Measurements from ENCODE around the gene GHRHR. TPM values are rescaled to one million over a fixed set of nuclear protein-coding genes. Genes with fewer than 3 reads are reported as not detected.

The GHRHR gene
- total and polyA plus RNA-seq, 2 donors from 2014 or later, result 0.75 TPM; not detected in 1

GRCh38 chr7:30965883-30966282, 2.1 kb downstream of the GHRHR start:
- intact Hi-C loops (cut with DNase I), result no loop called here
- TF ChIP-seq CTCF (IDR thresholded peaks at IDR 0.05; ENCODE audit: borderline replicate concordance, extremely low read depth, insufficient read depth), result no peak
- no peaks in the 10 kb centered on the region for H3K4me1 ChIP-seq (ENCODE audit: control insufficient read depth in 2 of 3, insufficient read depth in 2 of 3, low read depth in 1 of 3, low read length in 3 of 3)
- FAIRE-seq, result no peak
- no peak overlapping the region for H3K27ac ChIP-seq (ENCODE audit: low read depth in 2 of 2, low read length in 2 of 2)
- no peaks in the 10 kb centered on the region for H3K9me3 ChIP-seq (ENCODE audit: control insufficient read depth in 2 of 3, insufficient read depth in 1 of 3, low read length in 3 of 3)
- H3K36me3 ChIP-seq (ENCODE audit: control insufficient read depth in 2 of 3, insufficient read depth in 3 of 3, low read length in 3 of 3), result no peaks in the 10 kb centered on the region
- DNase-seq, result peak in 1 of 5 donors; percentile 60
- no peak overlapping the region for H3K9ac ChIP-seq (ENCODE audit: low read length in 3 of 3)
- no peaks in the 10 kb centered on the region for H3K27me3 ChIP-seq (ENCODE audit: control insufficient read depth, insufficient read depth, low read length)
- no peak overlapping the region for H3K4me3 ChIP-seq (ENCODE audit: low read length in 3 of 3)

GRCh38 chr7:30968294-30968693, 4.5 kb downstream of the GHRHR start:
- no peak for FAIRE-seq
- intact Hi-C loops (cut with DNase I), result no loop called here
- no peak overlapping the region for H3K27ac ChIP-seq (ENCODE audit: low read depth in 2 of 2, low read length in 2 of 2)
- no peaks in the 10 kb centered on the region for H3K4me1 ChIP-seq (ENCODE audit: control insufficient read depth in 2 of 3, insufficient read depth in 2 of 3, low read depth in 1 of 3, low read length in 3 of 3)
- no peaks in the 10 kb centered on the region for H3K9me3 ChIP-seq (ENCODE audit: control insufficient read depth in 2 of 3, insufficient read depth in 1 of 3, low read length in 3 of 3)
- no peak for DNase-seq
- TF ChIP-seq CTCF (IDR thresholded peaks at IDR 0.05; ENCODE audit: borderline replicate concordance, extremely low read depth, insufficient read depth), result no peak
- no peak overlapping the region for H3K4me3 ChIP-seq (ENCODE audit: low read length in 3 of 3)
- no peaks in the 10 kb centered on the region for H3K27me3 ChIP-seq (ENCODE audit: control insufficient read depth, insufficient read depth, low read length)
- H3K9ac ChIP-seq (ENCODE audit: low read length in 3 of 3), result no peak overlapping the region
- H3K36me3 ChIP-seq (ENCODE audit: control insufficient read depth in 2 of 3, insufficient read depth in 3 of 3, low read length in 3 of 3), result no peaks in the 10 kb centered on the region

- Histone ChIP-seq H3K4me1 (ENCODE audit: control insufficient read depth in 2 of 3, insufficient read depth in 2 of 3, low read depth in 1 of 3, low read length in 3 of 3) (no peaks in the 10 kb centered on the region), H3K9ac (ENCODE audit: low read length in 3 of 3) (no peak overlapping the region), H3K4me3 (ENCODE audit: low read length in 3 of 3) (no peak overlapping the region), H3K27me3 (ENCODE audit: control insufficient read depth, insufficient read depth, low read length) (no peaks in the 10 kb centered on the region), H3K9me3 (ENCODE audit: control insufficient read depth in 2 of 3, insufficient read depth in 1 of 3, low read length in 3 of 3) (no peaks in the 10 kb centered on the region), H3K36me3 (ENCODE audit: control insufficient read depth in 2 of 3, insufficient read depth in 3 of 3, low read length in 3 of 3) (no peaks in the 10 kb centered on the region), H3K27ac (ENCODE audit: low read depth in 2 of 2, low read length in 2 of 2) (no peak overlapping the region)
- FAIRE-seq (no peak), DNase-seq (no peak)
- intact Hi-C loops (cut with DNase I), result no loop called here
- no peak for TF ChIP-seq CTCF (IDR thresholded peaks at IDR 0.05; ENCODE audit: borderline replicate concordance, extremely low read depth, insufficient read depth)
These were observed 5.2 kb downstream of the GHRHR start for GRCh38 chr7:30968747-30969603.

Data from kidney (tissue), 14 donors.